K562 (cell line): ENCODE data around the gene ASPHD1. TPM values are rescaled to one million over a fixed set of nuclear protein-coding genes. Genes with fewer than 3 reads are reported as not detected.

Source experiments
- BACH1 ChIP-seq: fragments of 200-800 bp; sonication (Bioruptor generic); IDR thresholded peaks from 2 replicates; pipeline ENCODE4 v1.6.1; 2016; ENCODE audit warnings: missing genetic modification characterization, missing compliant biosample characterization
- ESRRA ChIP-seq: fragments of 450-650 bp; IDR thresholded peaks from 2 replicates; pipeline ENCODE4 v1.6.1; 2014; ENCODE audit warnings: low read depth, mild to moderate bottlenecking, moderate library complexity, borderline replicate concordance
- PHB2 ChIP-seq: fragments of 450-650 bp; IDR thresholded peaks from 2 replicates; pipeline ENCODE4 v1.6.1; 2017; ENCODE audit warnings: low read depth
- PHF20 ChIP-seq: fragments of 450-650 bp; IDR thresholded peaks from 2 replicates; pipeline ENCODE4 v1.6.1; 2018; ENCODE audit not compliant: partially characterized antibody
- PTTG1 ChIP-seq: fragments of 450-650 bp; IDR thresholded peaks from 2 replicates; pipeline ENCODE4 v1.6.1; 2016; ENCODE audit warnings: low read depth, mild to moderate bottlenecking, missing genetic modification characterization, missing compliant biosample characterization
- ZSCAN32 ChIP-seq: fragments of 450-650 bp; formaldehyde crosslinking; IDR thresholded peaks from 2 replicates; pipeline ENCODE4 v1.4.0; 2020; ENCODE audit warnings: mild to moderate bottlenecking, moderate library complexity
- polyA plus RNA-seq, 8 experiments: library from polyadenylated mRNA; depleted of rRNA in 4 of 8; stranded (reverse) in 5 of 8; unstranded in 3 of 8; fragments of >200 nt; fragmentation: Nextera tagmentation in 2 of 8; fragmentation: Illumina TruSeq in 1 of 8; extraction: Ambion mirVana in 2 of 8; extraction: Trizol in 1 of 8; gene quantifications; 2 replicates each; pipeline versions ENCODE4 v1.2.1 to v1.2.3, GENCODE V29; 2011 to 2014; ENCODE audit warnings: inconsistent platforms in 1 of 8, missing spikeins in 1 of 8
- total RNA-seq, 7 experiments: library from RNA; depleted of rRNA in 6 of 7; stranded (reverse); fragments of >200 nt in 6 of 7; fragmentation: Illumina TruSeq in 2 of 7; extraction: Trizol in 2 of 7; gene quantifications; 2 replicates each; pipeline versions ENCODE4 v1.2.1 to v1.2.3, GENCODE V29; 2011 to 2021; ENCODE audit warnings: low replicate concordance in 1 of 7
- TF ChIP-seq, protein P1 (sequence below): sonication (generic); formaldehyde crosslinking; IDR thresholded peaks from 2 replicates; pipeline ENCODE4 v1.8.0; 2022; ENCODE audit warnings: missing genetic modification reagents, mild to moderate bottlenecking, moderate library complexity, borderline replicate concordance
- TF ChIP-seq, protein P2 (sequence below): sonication (generic); formaldehyde crosslinking; IDR thresholded peaks from 2 replicates; pipeline ENCODE4 v1.8.1; 2023; ENCODE audit warnings: mild to moderate bottlenecking, missing genetic modification reagents
- TF ChIP-seq, protein P3 (sequence below): IDR thresholded peaks from 3 replicates; pipeline ENCODE4 v1.6.1; 2011; ENCODE audit warnings: borderline replicate concordance, mild to moderate bottlenecking, moderate library complexity; ENCODE audit not compliant: insufficient read length; ENCODE audit errors: extremely low read depth
- TF ChIP-seq, protein P4 (sequence below), 2 experiments: fragments of 450-650 bp; IDR thresholded peaks; 2 replicates each; pipeline ENCODE4 v1.6.1; 2016; ENCODE audit warnings: mild to moderate bottlenecking in 2 of 2, borderline replicate concordance in 1 of 2, low read depth in 1 of 2, moderate library complexity in 1 of 2

ASPHD1 gene
- total and polyA plus RNA-seq, 9 of the 15 experiments (the other 6 are each of a cell fraction or from before 2014, with no cell fraction given): 0.03 to 0.70 (median 0.24) TPM; not detected in 5

DNA sequence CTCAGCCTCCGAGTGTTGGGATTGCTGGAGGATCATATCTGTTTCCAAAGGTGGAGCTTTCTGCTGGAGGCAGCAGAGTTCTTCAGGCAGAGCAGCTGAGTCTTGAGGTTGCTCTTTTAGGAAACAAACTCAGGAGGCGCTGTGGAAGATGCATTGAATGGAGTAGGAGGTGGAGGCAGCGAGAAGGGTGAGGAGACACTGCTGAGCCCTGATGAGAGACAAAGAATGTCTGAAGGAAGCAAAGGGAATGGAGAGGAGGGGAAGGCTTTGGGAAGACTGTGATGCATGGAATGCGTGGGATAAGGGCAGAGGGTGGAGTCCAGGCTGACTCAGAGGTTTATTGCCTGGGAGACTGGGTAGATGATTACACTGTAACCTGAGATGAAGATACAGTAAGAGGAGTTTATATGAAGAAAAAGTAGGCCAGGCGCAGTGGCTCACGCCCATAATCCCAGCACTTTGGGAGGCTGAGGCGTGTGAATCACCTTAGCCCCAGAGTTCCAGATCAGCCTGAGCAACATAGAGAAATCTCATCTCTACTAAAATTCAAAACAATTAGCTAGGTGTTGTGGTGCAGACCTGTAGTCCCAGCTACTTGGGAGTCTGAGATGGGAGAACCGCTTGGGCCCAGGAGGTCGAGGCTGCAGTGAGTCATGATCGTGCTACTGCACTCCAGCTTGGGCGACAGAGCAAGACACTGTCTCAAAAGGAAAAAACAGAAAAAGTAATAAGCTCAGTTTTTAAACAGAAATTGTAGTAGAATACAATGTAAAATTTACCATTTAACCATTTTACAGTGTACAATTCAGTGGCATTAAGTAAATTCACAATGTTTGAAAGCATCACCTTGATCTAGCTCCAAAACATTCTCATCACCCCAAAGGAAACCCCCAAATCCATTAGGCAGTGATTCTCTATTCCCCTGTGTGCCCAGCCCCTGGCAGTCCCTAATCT, 43.8 kb downstream of the ASPHD1 start (continued):
- TF ChIP-seq PTTG1 (tag) (no peak), PHB2 (no peak), ESRRA (no peak; the same call in none of the 2 replicates), BACH1 (tag) (no peak), PHF20 (no peak), ZSCAN32 (CRISPR knock-in tag) (no peak)
- TF ChIP-seq, protein P1, sequence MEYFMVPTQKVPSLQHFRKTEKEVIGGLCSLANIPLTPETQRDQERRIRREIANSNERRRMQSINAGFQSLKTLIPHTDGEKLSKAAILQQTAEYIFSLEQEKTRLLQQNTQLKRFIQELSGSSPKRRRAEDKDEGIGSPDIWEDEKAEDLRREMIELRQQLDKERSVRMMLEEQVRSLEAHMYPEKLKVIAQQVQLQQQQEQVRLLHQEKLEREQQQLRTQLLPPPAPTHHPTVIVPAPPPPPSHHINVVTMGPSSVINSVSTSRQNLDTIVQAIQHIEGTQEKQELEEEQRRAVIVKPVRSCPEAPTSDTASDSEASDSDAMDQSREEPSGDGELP: peak; percentile 86
- TF ChIP-seq, protein P2, sequence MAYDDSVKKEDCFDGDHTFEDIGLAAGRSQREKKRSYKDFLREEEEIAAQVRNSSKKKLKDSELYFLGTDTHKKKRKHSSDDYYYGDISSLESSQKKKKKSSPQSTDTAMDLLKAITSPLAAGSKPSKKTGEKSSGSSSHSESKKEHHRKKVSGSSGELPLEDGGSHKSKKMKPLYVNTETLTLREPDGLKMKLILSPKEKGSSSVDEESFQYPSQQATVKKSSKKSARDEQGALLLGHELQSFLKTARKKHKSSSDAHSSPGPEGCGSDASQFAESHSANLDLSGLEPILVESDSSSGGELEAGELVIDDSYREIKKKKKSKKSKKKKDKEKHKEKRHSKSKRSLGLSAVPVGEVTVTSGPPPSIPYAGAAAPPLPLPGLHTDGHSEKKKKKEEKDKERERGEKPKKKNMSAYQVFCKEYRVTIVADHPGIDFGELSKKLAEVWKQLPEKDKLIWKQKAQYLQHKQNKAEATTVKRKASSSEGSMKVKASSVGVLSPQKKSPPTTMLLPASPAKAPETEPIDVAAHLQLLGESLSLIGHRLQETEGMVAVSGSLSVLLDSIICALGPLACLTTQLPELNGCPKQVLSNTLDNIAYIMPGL (CRISPR knock-in tag): no peak
- TF ChIP-seq, protein P3, sequence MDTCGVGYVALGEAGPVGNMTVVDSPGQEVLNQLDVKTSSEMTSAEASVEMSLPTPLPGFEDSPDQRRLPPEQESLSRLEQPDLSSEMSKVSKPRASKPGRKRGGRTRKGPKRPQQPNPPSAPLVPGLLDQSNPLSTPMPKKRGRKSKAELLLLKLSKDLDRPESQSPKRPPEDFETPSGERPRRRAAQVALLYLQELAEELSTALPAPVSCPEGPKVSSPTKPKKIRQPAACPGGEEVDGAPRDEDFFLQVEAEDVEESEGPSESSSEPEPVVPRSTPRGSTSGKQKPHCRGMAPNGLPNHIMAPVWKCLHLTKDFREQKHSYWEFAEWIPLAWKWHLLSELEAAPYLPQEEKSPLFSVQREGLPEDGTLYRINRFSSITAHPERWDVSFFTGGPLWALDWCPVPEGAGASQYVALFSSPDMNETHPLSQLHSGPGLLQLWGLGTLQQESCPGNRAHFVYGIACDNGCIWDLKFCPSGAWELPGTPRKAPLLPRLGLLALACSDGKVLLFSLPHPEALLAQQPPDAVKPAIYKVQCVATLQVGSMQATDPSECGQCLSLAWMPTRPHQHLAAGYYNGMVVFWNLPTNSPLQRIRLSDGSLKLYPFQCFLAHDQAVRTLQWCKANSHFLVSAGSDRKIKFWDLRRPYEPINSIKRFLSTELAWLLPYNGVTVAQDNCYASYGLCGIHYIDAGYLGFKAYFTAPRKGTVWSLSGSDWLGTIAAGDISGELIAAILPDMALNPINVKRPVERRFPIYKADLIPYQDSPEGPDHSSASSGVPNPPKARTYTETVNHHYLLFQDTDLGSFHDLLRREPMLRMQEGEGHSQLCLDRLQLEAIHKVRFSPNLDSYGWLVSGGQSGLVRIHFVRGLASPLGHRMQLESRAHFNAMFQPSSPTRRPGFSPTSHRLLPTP: no peak
- TF ChIP-seq, protein P4, sequence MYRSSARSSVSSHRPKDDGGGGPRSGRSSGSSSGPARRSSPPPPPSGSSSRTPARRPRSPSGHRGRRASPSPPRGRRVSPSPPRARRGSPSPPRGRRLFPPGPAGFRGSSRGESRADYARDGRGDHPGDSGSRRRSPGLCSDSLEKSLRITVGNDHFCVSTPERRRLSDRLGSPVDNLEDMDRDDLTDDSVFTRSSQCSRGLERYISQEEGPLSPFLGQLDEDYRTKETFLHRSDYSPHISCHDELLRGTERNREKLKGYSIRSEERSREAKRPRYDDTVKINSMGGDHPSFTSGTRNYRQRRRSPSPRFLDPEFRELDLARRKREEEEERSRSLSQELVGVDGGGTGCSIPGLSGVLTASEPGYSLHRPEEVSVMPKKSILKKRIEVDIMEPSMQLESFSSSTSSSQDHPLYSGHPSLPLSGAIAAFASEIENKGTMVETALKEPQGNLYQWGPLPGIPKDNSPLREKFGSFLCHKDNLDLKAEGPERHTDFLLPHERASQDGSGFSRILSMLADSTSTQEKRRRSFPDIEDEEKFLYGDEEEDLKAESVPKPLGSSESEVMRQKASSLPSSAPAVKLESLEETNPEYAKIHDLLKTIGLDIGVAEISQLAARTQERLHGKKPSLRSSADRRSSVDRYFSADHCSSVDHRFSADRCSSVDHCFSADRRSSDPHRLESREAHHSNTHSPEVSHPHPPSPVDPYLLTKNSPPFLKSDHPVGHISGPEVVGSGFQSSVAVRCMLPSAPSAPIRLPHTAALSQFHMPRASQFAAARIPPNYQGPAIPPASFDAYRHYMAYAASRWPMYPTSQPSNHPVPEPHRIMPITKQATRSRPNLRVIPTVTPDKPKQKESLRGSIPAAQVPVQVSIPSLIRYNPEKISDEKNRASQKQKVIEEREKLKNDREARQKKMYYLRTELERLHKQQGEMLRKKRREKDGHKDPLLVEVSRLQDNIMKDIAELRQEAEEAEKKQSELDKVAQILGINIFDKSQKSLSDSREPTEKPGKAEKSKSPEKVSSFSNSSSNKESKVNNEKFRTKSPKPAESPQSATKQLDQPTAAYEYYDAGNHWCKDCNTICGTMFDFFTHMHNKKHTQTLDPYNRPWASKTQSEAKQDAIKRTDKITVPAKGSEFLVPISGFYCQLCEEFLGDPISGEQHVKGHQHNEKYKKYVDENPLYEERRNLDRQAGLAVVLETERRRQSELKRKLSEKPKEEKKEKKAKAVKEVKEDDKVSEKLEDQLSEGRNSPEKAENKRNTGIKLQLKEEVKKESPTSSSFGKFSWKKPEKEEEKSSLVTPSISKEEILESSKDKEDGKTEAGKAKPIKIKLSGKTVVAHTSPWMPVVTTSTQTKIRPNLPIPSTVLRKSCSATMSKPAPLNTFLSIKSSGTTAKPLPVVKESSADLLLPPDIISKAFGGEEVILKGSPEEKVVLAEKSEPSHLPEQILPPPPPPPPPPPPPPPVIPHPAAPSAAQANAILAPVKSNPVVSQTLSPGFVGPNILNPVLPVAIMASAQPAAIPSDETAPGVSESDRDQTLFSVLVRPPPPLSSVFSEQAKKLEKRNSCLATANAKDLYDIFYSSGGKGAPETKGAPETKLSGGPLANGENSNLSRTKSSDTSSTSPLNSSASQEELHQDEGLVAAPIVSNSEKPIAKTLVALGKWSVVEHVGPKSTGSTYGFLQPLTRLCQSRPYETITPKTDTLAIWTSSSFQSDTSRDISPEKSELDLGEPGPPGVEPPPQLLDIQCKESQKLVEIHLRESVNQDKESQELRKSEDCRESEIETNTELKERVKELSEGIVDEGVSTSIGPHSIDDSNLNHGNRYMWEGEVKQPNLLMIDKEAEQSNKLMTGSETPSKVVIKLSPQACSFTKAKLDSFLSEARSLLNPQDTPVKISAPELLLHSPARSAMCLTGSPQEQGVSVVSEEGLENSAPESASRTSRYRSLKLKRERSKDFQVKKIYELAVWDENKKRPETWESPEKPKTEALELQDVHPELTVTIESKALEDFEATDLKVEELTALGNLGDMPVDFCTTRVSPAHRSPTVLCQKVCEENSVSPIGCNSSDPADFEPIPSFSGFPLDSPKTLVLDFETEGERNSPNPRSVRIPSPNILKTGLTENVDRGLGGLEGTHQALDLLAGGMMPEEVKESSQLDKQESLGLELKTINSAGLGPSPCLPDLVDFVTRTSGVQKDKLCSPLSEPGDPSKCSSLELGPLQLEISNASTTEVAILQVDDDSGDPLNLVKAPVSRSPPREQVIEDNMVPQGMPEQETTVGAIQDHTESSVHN (IDR thresholded peaks at IDR 0.05; ENCODE audit: borderline replicate concordance in 1 of 2, low read depth in 1 of 2): 0 out of 4 replicates have a peak, but pooled peaks of 1 of the 2 experiments have one; percentile 4
